ENCODE measurements around the gene MAPK14. TPM values are rescaled to one million over a fixed set of nuclear protein-coding genes. Genes with fewer than 3 reads are reported as not detected.

Gene MAPK14
- total RNA-seq, 2 donors from 2014 or later, result 62.2 to 76.1 TPM

- Histone ChIP-seq H3K27me3 (no peaks in the 10 kb centered on the region), H3K9ac (ENCODE audit: low read depth in 2 of 2, low read length in 2 of 2) (no peak overlapping the region), H3K4me1 (no peaks in the 10 kb centered on the region), H3K27ac (no peak overlapping the region), H3K9me3 (no peaks in the 10 kb centered on the region), H3K36me3 (no peaks in the 10 kb centered on the region), H3K4me3 (no peak overlapping the region)
- TF ChIP-seq CTCF (IDR thresholded peaks at IDR 0.05), result no peak
- DNase-seq, result no peak
- intact Hi-C loops (cut with DNase I), result loop anchor here (5.0 kb wide), 1 partner anchor 58 kb away; the partner anchor contains the start of gene BRPF3
Observed at GRCh38 chr6:36139431-36139830, 111.8 kb downstream of the MAPK14 start.

GRCh38 chr6:36139991-36140710 lies 112.5 kb downstream of the MAPK14 start:
- no peaks in the 10 kb centered on the region for H3K36me3 ChIP-seq
- no peaks in the 10 kb centered on the region for H3K4me1 ChIP-seq
- intact Hi-C loops (cut with DNase I), result loop anchor here (5.0 kb wide), 1 partner anchor 57 kb away; the partner anchor contains the start of gene BRPF3
- H3K27me3 ChIP-seq, result no peaks in the 10 kb centered on the region
- no peak overlapping the region for H3K27ac ChIP-seq
- DNase-seq, result no peak
- no peak for TF ChIP-seq CTCF (IDR thresholded peaks at IDR 0.05)
- no peak overlapping the region for H3K9ac ChIP-seq (ENCODE audit: low read depth in 2 of 2, low read length in 2 of 2)
- no peaks in the 10 kb centered on the region for H3K9me3 ChIP-seq
- no peak overlapping the region for H3K4me3 ChIP-seq

DNA sequence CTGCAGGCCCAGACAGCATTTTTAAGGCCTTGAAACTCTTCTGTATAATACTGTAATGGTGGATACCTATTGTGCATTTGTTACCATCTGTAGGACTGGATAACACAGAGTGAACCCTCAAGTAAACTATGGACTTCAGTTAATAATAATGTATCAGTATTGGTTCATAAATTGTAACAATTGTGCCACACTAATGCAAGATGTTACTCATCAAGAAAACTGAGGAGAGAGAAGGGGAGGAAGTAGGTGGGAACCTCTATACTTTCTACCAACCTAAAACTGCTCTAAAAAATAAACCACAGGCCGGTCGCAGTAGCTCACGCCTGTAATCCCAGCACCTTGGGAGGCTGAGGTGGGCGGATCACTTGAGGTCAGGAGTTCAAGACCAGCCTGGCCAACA lies 113.5 kb downstream of the MAPK14 start:
- TF ChIP-seq CTCF (IDR thresholded peaks at IDR 0.05), result no peak
- no peak overlapping the region for H3K27ac ChIP-seq
- intact Hi-C loops (cut with DNase I), result no loop called here
- no peak overlapping the region for H3K9ac ChIP-seq (ENCODE audit: low read depth in 2 of 2, low read length in 2 of 2)
- no peaks in the 10 kb centered on the region for H3K4me1 ChIP-seq
- H3K9me3 ChIP-seq, result no peaks in the 10 kb centered on the region
- no peak overlapping the region for H3K4me3 ChIP-seq
- DNase-seq, result no peak
- H3K27me3 ChIP-seq, result no peaks in the 10 kb centered on the region
- no peaks in the 10 kb centered on the region for H3K36me3 ChIP-seq

- intact Hi-C loops (cut with DNase I), result no loop called here
- Histone ChIP-seq H3K36me3 (no peaks in the 10 kb centered on the region), H3K4me1 (no peaks in the 10 kb centered on the region), H3K9me3 (no peaks in the 10 kb centered on the region), H3K27me3 (no peaks in the 10 kb centered on the region), H3K4me3 (no peak overlapping the region), H3K27ac (no peak overlapping the region), H3K9ac (ENCODE audit: low read depth in 2 of 2, low read length in 2 of 2) (no peak overlapping the region)
- DNase-seq, result no peak
- TF ChIP-seq CTCF (IDR thresholded peaks at IDR 0.05), result no peak
Observed at GRCh38 chr6:36141961-36142360, 114.4 kb downstream of the MAPK14 start.

GRCh38 chr6:36142971-36143838 lies 115.6 kb downstream of the MAPK14 start:
- no peak for DNase-seq
- H3K27ac ChIP-seq, result no peak overlapping the region
- H3K27me3 ChIP-seq, result no peaks in the 10 kb centered on the region
- H3K9me3 ChIP-seq, result no peaks in the 10 kb centered on the region
- H3K4me3 ChIP-seq, result no peak overlapping the region
- no peaks in the 10 kb centered on the region for H3K4me1 ChIP-seq
- intact Hi-C loops (cut with DNase I), result no loop called here
- H3K36me3 ChIP-seq, result no peaks in the 10 kb centered on the region
- no peak overlapping the region for H3K9ac ChIP-seq (ENCODE audit: low read depth in 2 of 2, low read length in 2 of 2)
- TF ChIP-seq CTCF (IDR thresholded peaks at IDR 0.05), result no peak

Data from colonic mucosa (tissue), 4 donors.